ENCODE results near the gene SLC5A4. TPM values are rescaled to one million over a fixed set of nuclear protein-coding genes. Genes with fewer than 3 reads are reported as not detected.

SLC5A4 gene
- total and polyA plus RNA-seq, 10 of the 15 experiments (the other 5 are each of a cell fraction or from before 2014, with no cell fraction given) = not detected

DNA sequence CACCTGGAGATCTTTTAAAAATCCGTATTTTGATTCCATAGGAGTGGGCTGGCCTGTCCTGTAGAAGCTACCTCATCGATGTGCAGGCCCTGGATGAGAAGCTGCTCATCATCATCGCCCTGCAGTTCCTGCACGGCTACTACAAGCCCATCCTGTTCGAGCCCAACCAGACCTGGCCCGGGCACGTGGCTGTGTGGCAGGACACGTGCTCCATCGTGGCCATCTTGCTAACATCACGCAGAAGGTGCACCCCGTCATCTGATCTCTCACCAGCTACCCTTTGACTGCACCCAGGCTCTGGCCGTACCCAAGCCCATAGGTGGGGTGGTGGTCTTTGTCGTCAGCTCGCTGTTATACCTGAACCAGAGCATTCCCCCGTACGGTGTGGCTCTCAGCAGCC lies 14.2 kb upstream of the SLC5A4 start:
- DNase-seq (ENCODE audit: low read depth, low spot score) = no peak
- POLR2A ChIA-PET = no interaction called here
- CTCF ChIA-PET = interaction anchor here (1.8 kb wide), 1 partner anchor 292 kb away, joined by 6 read pairs; no protein-coding TSS in a partner anchor
- no peak for FAIRE-seq
- Histone ChIP-seq H3K9me3 (replicated peaks; ENCODE audit: control insufficient read depth, insufficient read depth, low read length) (no peaks in the 10 kb centered on the region), H3K4me3 (no peak overlapping the region), H3K36me3 (ENCODE audit: control insufficient read depth in 2 of 2, insufficient read depth in 2 of 2, low read length in 1 of 2) (no peaks in the 10 kb centered on the region), H3K4me1 (ENCODE audit: control insufficient read depth, insufficient read depth, low read length) (no peaks in the 10 kb centered on the region), H3K4me2 (ENCODE audit: control insufficient read depth, insufficient read depth) (no peak overlapping the region), H3K27ac (ENCODE audit: control insufficient read depth, insufficient read depth) (no peak overlapping the region), H3K9ac (ENCODE audit: control insufficient read depth, insufficient read depth, low read length) (no peak overlapping the region), H4K20me1 (ENCODE audit: control insufficient read depth, insufficient read depth) (no peaks in the 10 kb centered on the region), H3K27me3 (replicated peaks in 1 of 2; ENCODE audit: control insufficient read depth in 2 of 2, insufficient read depth in 2 of 2, low read length in 1 of 2) (peaks cover 0 to 1% of the 10 kb centered on the region in 2 experiments; a peak in 1 of 4 replicates), H3K79me2 (ENCODE audit: control insufficient read depth, insufficient read depth, low read length) (no peaks in the 10 kb centered on the region), H2AFZ (ENCODE audit: control insufficient read depth, low read depth, low read length) (no peak overlapping the region)
- no peak for ATAC-seq
- intact Hi-C loops (cut with micrococcal nuclease; ENCODE audit: unreplicated experiment) (loop anchor here (5.0 to 10.0 kb wide), 2 partner anchors 165 to 292 kb away; no protein-coding TSS in a partner anchor), in situ Hi-C loops (cut with MboI) (no loop called here)
- SMC1A ChIA-PET (ENCODE audit: uncharacterized antibody, unreplicated experiment) = no interaction called here
- RAD21 ChIA-PET (ENCODE audit: unreplicated experiment) = no interaction called here
- 37% methylated on average over 16 of the region's 16 CpGs for WGBS (ENCODE audit: insufficient coverage, insufficient replicate concordance, low lambda C conversion rate, missing lambda C conversion rate)
- BruUV-seq (replicated peaks) = no TSS peak
- TF ChIP-seq MTA2 (IDR thresholded peaks at IDR 0.05; ENCODE audit: low read depth) (no peak), SMAD5 (IDR thresholded peaks at IDR 0.05; ENCODE audit: low read depth) (no peak), TCF3 (IDR thresholded peaks at IDR 0.05; ENCODE audit: borderline replicate concordance, insufficient read depth, low read depth, low read length) (no peak), MYC (IDR thresholded peaks at IDR 0.05; ENCODE audit: insufficient read depth, insufficient read length, insufficient replicate concordance, low read length, severe bottlenecking) (no peak), SUZ12 (IDR thresholded peaks at IDR 0.05; ENCODE audit: unreplicated experiment) (no peak), RUNX3 (IDR thresholded peaks at IDR 0.05; ENCODE audit: low read length) (no peak), CREB1 (IDR thresholded peaks at IDR 0.05; ENCODE audit: low read depth) (no peak), SREBF1 (IDR thresholded peaks at IDR 0.05; ENCODE audit: low read length) (no peak), NFYB (IDR thresholded peaks at IDR 0.05; ENCODE audit: insufficient read depth, low read depth, low read length) (no peak), NRF1 (conservative IDR thresholded peaks at IDR 0.05; ENCODE audit: low read depth, low read length) (no peak), ZBTB33 (IDR thresholded peaks at IDR 0.05) (no peak), MXI1 (IDR thresholded peaks at IDR 0.05; ENCODE audit: low read depth, low read length) (no peak), SREBF2 (IDR thresholded peaks at IDR 0.05; ENCODE audit: low read length) (no peak), SKIL (IDR thresholded peaks at IDR 0.05; ENCODE audit: low read depth, poor library complexity, severe bottlenecking) (no peak)
- TF ChIP-seq, protein P1, sequence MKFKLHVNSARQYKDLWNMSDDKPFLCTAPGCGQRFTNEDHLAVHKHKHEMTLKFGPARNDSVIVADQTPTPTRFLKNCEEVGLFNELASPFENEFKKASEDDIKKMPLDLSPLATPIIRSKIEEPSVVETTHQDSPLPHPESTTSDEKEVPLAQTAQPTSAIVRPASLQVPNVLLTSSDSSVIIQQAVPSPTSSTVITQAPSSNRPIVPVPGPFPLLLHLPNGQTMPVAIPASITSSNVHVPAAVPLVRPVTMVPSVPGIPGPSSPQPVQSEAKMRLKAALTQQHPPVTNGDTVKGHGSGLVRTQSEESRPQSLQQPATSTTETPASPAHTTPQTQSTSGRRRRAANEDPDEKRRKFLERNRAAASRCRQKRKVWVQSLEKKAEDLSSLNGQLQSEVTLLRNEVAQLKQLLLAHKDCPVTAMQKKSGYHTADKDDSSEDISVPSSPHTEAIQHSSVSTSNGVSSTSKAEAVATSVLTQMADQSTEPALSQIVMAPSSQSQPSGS (IDR thresholded peaks at IDR 0.05; ENCODE audit: low read length) = no peak
- TF ChIP-seq, protein P2, sequence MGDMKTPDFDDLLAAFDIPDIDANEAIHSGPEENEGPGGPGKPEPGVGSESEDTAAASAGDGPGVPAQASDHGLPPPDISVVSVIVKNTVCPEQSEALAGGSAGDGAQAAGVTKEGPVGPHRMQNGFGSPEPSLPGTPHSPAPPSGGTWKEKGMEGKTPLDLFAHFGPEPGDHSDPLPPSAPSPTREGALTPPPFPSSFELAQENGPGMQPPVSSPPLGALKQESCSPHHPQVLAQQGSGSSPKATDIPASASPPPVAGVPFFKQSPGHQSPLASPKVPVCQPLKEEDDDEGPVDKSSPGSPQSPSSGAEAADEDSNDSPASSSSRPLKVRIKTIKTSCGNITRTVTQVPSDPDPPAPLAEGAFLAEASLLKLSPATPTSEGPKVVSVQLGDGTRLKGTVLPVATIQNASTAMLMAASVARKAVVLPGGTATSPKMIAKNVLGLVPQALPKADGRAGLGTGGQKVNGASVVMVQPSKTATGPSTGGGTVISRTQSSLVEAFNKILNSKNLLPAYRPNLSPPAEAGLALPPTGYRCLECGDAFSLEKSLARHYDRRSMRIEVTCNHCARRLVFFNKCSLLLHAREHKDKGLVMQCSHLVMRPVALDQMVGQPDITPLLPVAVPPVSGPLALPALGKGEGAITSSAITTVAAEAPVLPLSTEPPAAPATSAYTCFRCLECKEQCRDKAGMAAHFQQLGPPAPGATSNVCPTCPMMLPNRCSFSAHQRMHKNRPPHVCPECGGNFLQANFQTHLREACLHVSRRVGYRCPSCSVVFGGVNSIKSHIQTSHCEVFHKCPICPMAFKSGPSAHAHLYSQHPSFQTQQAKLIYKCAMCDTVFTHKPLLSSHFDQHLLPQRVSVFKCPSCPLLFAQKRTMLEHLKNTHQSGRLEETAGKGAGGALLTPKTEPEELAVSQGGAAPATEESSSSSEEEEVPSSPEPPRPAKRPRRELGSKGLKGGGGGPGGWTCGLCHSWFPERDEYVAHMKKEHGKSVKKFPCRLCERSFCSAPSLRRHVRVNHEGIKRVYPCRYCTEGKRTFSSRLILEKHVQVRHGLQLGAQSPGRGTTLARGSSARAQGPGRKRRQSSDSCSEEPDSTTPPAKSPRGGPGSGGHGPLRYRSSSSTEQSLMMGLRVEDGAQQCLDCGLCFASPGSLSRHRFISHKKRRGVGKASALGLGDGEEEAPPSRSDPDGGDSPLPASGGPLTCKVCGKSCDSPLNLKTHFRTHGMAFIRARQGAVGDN (IDR thresholded peaks at IDR 0.05) = no peak
